Right renal cortex interstitium (tissue), 3 donors: ENCODE data around the gene UBASH3B. TPM values are rescaled to one million over a fixed set of nuclear protein-coding genes. Genes with fewer than 3 reads are reported as not detected.

Experiments used
- DNase-seq, 3 donors: peaks; one replicate each; pipeline ENCODE4 v3.0.0-alpha.2; 2013; ENCODE audit warnings: low read depth in 3 of 3, low spot score in 2 of 3
- polyA plus RNA-seq, 3 donors: library from polyadenylated mRNA; unstranded; fragments of 120-200 nt; gene quantifications; one replicate each; pipeline ENCODE4 v1.2.1, GENCODE V29; 2013; ENCODE audit not compliant: insufficient read length in 3 of 3

UBASH3B gene
- polyA plus RNA-seq, 3 donors = 8.1 to 9.0 (median 8.5) TPM

GRCh38 chr11:122749005-122749687 is 93.6 kb downstream of the UBASH3B start:
- DNase-seq = no peak

- DNase-seq = no peak
These were observed 94.5 kb downstream of the UBASH3B start for GRCh38 chr11:122750049-122750448.

GRCh38 chr11:122751292-122752070 is 96.0 kb downstream of the UBASH3B start:
- no peak for DNase-seq

- no peak for DNase-seq
These were observed 98.5 kb downstream of the UBASH3B start for GRCh38 chr11:122754028-122754427.

GRCh38 chr11:122754553-122755322 is 99.2 kb downstream of the UBASH3B start:
- no peak for DNase-seq

- DNase-seq = no peak
These were observed 99.9 kb downstream of the UBASH3B start for GRCh38 chr11:122755409-122755808.

- DNase-seq = no peak
These were observed 100.4 kb downstream of the UBASH3B start for GRCh38 chr11:122755941-122756340.

- DNase-seq = no peak
These were observed 100.9 kb downstream of the UBASH3B start for GRCh38 chr11:122756417-122756816.

GRCh38 chr11:122757201-122757600 is 101.7 kb downstream of the UBASH3B start:
- no peak for DNase-seq

GRCh38 chr11:122758339-122758738 is 102.8 kb downstream of the UBASH3B start:
- DNase-seq = no peak

GRCh38 chr11:122758974-122759373 is 103.5 kb downstream of the UBASH3B start:
- no peak for DNase-seq

GRCh38 chr11:122763108-122763507 is 107.6 kb downstream of the UBASH3B start:
- DNase-seq = no peak

GRCh38 chr11:122764371-122765090 is 109.0 kb downstream of the UBASH3B start:
- no peak for DNase-seq

GRCh38 chr11:122765487-122766131 is 110.1 kb downstream of the UBASH3B start:
- DNase-seq = no peak

GRCh38 chr11:122769126-122769780 is 113.7 kb downstream of the UBASH3B start:
- no peak for DNase-seq

- DNase-seq = no peak
These were observed 117.4 kb downstream of the UBASH3B start for GRCh38 chr11:122772945-122773344.

- no peak for DNase-seq
These were observed 118.3 kb downstream of the UBASH3B start for GRCh38 chr11:122773781-122774266.

GRCh38 chr11:122775675-122776271 is 120.3 kb downstream of the UBASH3B start:
- no peak for DNase-seq

- DNase-seq = no peak
These were observed 121.0 kb downstream of the UBASH3B start for GRCh38 chr11:122776546-122776945.
